Loucy (cell line): Measurements from ENCODE around the gene DMRTB1.

ENCODE experiments used
- EZH2phosphoT487 ChIP-seq: fragments of 200-600 bp; IDR thresholded peaks from 2 replicates; pipeline ENCODE4 v1.6.1; 2018; ENCODE audit warnings: antibody characterized with exemption, mild to moderate bottlenecking, moderate library complexity, borderline replicate concordance
- TF ChIP-seq, protein P1 (sequence below): fragments of 200-600 bp; sonication (generic); conservative IDR thresholded peaks from 2 replicates; pipeline ENCODE4 v1.5.1; 2014; ENCODE audit warnings: mild to moderate bottlenecking, antibody characterized with exemption, low read length

DNA sequence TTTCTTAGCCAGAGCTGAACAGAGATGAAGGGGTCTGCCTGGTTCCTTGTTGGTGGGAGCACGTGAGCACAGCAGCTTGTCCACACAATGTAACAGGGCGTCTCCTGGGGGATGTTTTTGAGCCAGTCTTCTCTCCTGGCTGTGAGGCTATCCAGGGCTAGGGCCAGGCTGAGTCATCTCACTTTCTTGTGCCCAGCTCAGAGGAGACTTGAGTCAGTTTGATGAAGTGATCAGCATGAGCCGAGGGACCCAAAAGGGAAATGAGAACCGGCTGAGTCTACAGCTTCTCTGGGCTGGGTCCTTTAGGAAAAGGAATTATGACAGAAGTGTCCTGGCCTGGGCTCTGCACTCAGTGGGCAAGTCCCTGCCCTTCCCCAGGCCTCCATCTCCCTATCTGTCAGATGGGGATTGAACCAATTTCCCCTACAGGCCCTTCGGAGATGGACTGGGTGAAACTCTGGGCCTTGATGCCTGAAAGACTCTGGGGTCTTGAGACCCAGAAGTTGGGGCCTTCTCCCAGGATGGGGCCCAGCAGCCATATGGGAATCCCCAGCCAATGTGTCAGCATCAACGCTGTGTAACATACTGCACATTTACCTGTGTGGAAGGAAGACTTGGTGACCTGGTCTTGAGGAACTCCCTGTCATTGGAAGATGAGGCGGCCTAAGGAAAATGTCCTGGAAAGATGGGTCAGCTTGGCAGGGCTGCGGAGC lies 36.6 kb downstream of the DMRTB1 start:
- TF ChIP-seq EZH2phosphoT487: no peak
- TF ChIP-seq, protein P1, sequence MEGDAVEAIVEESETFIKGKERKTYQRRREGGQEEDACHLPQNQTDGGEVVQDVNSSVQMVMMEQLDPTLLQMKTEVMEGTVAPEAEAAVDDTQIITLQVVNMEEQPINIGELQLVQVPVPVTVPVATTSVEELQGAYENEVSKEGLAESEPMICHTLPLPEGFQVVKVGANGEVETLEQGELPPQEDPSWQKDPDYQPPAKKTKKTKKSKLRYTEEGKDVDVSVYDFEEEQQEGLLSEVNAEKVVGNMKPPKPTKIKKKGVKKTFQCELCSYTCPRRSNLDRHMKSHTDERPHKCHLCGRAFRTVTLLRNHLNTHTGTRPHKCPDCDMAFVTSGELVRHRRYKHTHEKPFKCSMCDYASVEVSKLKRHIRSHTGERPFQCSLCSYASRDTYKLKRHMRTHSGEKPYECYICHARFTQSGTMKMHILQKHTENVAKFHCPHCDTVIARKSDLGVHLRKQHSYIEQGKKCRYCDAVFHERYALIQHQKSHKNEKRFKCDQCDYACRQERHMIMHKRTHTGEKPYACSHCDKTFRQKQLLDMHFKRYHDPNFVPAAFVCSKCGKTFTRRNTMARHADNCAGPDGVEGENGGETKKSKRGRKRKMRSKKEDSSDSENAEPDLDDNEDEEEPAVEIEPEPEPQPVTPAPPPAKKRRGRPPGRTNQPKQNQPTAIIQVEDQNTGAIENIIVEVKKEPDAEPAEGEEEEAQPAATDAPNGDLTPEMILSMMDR: no peak
